Body of pancreas (tissue), 4 donors: Measurements from ENCODE around the gene TMEM178B.

Experiments used
- POLR2A ChIP-seq, 3 donors: fragments of 450-650 bp; IDR thresholded peaks; one replicate each; pipeline ENCODE4 v1.6.1; 2016; ENCODE audit warnings: antibody characterized with exemption in 3 of 3, mild to moderate bottlenecking in 2 of 3
- TF ChIP-seq, protein P1 (sequence below), 7 experiments: fragments of 450-650 bp in 4 of 7; fragments of 200-600 bp in 3 of 7; sonication (generic) in 3 of 7; IDR thresholded peaks; one replicate each; pipeline ENCODE4 v1.5.1; 2016 to 2019; ENCODE audit warnings: antibody characterized with exemption in 7 of 7

DNA sequence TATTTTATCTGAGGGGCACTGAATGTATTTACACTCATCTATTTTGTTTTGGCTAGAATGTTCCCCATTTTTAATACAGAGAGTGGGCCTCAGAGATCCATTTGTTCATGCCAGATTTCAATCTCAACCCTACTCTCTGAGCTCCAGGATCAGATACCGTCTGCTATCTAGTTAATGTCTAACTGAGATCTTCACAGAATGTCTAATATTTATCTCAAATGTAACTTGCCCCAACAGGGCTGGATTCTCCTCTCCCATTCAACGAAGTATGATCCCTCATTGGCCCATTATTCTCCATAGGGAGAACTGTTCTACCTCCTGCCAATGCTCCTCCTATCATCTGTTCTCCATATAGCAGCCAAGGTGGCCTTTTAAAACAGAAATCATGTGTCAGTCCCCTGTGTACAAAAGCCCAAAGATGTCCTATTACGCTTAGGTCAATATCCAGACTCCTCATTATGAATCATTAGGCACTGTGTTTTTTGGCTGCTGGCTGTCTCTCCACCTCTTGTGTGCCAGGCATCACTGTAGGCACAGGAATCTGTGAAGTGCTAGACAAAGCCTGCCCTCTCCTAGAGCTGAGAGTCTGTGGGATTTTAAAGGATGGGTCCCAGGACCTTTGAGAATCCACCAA, 308.0 kb downstream of the TMEM178B start:
- TF ChIP-seq, protein P1, sequence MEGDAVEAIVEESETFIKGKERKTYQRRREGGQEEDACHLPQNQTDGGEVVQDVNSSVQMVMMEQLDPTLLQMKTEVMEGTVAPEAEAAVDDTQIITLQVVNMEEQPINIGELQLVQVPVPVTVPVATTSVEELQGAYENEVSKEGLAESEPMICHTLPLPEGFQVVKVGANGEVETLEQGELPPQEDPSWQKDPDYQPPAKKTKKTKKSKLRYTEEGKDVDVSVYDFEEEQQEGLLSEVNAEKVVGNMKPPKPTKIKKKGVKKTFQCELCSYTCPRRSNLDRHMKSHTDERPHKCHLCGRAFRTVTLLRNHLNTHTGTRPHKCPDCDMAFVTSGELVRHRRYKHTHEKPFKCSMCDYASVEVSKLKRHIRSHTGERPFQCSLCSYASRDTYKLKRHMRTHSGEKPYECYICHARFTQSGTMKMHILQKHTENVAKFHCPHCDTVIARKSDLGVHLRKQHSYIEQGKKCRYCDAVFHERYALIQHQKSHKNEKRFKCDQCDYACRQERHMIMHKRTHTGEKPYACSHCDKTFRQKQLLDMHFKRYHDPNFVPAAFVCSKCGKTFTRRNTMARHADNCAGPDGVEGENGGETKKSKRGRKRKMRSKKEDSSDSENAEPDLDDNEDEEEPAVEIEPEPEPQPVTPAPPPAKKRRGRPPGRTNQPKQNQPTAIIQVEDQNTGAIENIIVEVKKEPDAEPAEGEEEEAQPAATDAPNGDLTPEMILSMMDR (IDR thresholded peaks at IDR 0.05): no peak
- no peak for TF ChIP-seq POLR2A (IDR thresholded peaks at IDR 0.05)
